ENCODE results near the gene F7.
"Not testable (repeated sequence)": the region's sequence is repeated elsewhere in the genome, so short reads cannot be mapped to it uniquely, and the experiment has no call there.

F7 gene

DNA sequence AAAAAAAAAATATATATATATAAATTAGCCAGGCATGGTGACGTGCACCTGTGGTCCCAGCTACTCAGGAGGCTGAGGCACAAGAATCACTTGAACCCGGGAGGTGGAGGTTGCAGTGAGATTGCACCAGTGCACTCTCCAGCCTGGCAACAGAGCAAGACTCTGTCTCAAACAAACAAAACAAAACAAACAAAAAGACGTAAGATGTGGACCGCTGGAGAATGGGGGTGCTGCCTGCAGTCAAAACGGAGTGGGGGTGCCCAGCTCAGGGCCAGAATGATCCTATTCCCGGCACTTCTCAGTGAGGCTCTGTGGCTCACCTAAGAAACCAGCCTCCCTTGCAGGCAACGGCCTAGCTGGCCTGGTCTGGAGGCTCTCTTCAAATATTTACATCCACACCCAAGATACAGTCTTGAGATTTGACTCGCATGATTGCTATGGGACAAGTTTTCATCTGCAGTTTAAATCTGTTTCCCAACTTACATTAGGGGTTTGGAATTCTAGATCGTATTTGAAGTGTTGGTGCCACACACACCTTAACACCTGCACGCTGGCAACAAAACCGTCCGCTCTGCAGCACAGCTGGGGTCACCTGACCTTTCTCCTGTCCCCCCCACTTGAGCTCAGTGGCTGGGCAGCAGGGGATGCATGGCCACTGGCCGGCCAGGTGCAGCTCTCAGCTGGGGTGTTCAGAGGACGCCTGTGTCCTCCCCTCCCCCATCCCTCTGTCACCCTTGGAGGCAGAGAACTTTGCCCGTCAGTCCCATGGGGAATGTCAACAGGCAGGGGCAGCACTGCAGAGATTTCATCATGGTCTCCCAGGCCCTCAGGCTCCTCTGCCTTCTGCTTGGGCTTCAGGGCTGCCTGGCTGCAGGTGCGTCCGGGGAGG, at the start of gene F7:
F7 (plus strand) TSS at position 760 of the 889 bp plus-strand sequence; CDS start at position 811, 51 bp downstream.
- no peak for DNase-seq

DNA sequence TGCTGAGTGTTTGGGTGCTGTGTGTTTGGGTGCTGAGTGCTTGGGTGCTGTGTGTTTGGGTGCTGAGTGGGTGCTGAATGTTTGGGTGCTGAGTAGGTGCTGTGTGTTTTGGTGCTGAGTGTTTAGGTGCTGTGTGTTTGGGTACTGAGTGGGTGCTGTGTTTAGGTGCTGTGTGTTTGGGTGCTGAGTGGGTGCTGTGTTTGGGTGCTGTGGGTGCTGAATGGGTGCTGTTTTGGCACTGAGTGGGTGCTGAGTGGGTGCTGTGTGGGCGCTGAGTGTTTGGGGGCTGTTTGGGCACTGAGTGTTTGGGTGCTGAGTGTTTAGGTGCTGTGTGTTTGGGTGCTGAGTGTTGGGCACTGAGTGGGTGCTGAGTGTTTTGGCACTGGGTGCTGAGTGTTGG, 48.5 kb upstream of the F7 start:
- no peak for DNase-seq

DNA sequence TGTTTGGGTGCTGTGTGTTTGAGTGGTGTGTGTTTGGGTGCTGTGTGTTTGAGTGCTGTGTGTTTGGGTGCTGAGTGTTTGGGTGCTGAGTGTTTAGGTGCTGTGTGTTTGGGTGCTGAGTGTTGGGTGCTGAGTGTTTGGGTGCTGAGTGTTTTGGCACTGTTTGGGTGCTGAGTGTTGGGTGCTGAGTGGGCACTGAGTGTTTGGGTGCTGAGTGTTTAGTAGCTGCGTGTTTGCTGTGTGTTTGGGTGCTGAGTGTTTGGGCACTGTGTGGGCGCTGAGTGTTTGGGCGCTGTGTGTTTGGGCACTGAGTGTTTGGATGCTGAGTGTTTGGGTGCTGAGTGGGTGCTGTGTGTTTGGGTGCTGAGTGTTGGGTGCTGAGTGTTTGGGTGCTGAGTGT, 48.0 kb upstream of the F7 start:
- DNase-seq: not testable (repeated sequence)

DNA sequence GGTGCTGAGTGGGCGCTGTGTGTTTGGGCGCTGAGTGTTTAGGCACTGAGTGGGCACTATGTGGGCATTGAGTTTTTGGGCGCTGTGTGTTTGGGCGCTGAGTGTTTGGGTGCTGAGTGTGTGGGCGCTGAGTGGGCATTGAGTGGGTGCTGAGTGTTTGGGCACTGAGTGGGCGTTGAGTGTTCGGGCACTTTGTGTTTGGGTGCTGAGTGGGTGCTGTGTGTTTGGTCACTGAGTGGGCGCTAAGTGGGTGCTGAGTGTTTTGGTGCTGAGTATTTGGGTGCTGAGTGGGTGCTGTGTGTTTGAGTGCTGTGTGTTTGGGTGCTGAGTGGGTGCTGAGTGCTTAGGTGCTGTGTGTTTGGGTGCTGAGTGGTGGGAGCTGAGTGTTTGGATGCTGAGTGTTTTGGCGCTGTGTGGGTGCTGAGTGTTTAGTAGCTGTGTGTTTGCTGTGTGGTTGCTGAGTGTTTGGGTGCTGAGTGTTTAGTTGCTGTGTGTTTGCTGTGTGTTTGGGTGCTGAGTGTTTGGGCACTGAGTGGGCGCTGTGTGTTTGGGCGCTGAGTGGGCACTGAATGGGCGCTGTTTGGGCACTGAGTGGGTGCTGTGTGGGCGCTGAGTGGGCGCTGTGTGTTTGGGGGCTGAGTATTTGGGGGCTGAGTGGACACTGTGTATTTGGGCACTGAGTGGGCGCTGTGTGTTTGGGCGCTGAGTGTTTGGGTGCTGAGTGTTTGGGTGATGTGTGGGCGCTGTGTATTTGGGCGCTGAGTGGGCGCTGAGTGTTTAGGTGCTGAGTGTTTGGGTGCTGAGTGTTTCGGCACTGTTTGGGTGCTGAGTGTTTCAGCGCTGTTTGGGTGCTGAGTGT, 47.2 kb upstream of the F7 start:
- no peak for DNase-seq

DNA sequence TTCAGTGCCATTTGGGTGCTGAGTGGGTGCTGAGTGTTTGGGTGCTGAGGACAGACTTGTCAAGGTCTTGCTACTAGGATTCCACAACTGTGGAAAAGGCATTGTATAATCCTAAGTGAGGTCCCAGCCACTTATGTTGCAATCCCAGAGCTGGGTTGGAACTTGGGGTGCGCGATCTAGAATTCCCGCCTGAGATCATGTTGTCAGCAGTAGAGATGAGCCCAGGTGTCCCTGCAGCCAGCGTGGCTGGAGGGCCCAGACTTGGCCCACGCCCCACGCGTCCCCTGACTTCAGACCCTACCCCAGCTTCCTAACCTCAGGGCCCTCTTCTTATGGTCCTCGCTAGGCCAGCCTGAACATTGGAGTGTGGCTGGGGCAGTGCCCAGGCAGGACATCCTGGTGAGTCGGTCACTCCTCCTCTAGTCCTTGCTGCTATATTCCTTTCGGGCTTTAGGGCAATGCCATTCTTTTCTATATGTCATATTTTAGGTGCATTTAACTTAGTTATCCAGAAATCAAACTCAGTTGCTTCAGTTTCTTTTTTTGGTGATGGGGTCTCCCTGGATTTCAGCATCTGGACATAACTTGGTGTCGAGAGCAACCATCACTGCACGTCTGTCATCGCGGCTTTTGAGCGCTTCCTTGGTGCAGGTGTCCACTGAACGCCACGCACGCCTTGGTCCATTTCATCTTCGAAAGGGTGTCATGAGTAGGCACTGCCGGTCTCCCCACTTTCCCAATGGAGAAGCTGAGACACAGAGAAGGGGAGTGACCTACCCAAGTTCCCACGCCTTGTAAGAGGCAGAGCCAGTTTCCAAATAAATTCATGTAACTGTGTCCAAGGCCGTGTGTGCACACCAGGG, 46.4 kb upstream of the F7 start:
- DNase-seq: no peak

DNA sequence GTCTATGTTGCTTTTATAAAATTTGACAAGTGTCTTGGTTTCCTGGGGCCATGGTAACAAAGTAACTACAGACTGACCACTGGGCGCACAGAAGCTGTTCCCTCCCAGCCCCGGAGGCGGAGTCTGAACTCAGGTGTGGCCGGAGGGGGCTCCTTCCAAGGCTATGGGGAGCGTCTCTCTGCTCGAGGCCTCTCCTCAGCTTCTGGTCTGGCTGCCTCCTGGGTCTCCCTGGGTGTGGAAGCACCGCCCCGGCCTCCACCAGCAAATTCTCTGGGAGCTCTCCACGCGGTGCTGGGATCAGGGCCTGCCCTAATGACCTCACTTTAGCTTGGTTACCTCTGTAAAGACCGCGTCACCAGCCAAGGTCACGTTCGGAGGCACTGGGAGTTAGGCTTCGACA, 45.7 kb upstream of the F7 start:
- no peak for DNase-seq

DNA sequence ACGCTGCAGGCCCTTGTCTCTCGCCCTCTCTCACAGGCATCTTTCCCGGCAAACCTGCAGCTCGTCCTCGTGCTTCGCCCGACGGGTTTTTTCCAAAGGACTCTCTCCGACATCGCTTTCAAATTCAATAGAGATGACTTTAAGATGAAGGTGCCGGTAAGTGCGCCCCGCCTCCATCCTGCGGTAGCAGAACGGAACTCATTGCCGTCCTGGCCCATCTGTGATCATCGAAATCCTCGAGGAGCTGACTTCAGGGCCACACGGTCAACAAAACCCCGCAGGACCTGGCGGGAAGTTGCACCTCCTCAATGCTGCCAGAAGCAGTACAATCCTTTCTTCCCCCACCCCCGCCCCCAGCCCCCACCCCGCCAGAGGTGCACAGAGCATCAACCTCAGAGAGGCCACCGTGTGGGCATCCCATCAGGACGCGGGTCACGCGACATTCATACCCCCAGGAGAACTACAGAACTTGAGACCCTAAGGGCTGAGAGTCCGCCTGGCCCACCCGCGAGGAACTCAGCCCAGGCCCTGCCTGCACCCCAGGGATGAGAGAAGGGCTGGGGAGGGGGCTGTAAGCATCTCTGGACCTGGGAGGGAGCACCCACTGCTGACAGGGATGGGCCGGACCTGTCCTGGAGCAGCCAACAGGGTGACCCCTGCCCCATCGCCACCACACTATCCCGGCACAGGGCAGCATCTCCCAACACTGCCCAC, 44.9 kb upstream of the F7 start:
- no peak for DNase-seq

DNA sequence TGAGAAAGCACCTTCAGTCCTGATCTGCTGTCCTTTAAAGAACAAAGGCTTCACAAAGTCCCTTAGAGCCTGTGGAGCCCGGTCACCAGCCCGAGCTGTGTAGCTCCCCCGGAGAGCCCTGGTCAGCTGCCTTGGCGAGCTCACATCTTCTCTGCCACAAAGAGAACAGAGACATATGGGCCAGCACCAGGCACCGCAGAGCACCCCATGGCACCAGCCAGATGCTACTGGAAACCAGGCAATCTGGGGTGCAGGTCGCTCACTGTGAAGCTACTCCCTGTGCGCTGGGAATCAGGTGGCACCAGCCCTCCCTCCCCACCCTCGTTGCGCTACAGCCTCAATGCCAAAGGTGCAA, 44.3 kb upstream of the F7 start:
- DNase-seq: no peak

DNA sequence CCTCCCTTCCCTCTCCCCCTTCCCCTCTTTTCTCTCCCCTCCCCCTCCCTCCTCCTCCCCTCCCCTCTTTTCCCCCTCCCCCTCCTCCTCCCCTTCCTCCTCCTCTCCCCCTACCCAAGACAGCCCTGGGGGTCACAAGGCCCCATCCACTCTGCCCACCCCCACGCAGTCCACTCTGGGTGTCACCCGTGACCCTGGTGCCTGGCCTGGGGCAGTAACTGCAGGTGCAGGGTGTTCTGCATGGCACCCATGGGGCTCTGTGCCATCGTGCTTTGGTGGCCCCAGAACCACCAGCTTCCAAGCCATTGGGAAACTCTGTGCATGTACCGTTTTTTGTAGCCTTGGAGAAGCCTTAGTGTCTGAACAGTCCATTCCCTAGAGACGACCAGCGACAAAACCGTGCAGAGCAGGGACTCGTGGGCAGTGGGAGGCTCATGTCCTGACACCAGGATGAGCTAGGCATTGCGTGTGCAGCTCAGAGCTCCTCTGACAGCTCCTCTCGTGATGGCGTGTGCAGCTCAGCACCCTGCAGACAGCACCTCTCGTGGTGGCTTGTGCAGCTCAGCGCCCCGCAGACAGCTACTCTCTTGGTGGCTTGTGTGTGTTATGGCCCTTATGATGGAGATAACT, 43.7 kb upstream of the F7 start:
- no peak for DNase-seq

DNA sequence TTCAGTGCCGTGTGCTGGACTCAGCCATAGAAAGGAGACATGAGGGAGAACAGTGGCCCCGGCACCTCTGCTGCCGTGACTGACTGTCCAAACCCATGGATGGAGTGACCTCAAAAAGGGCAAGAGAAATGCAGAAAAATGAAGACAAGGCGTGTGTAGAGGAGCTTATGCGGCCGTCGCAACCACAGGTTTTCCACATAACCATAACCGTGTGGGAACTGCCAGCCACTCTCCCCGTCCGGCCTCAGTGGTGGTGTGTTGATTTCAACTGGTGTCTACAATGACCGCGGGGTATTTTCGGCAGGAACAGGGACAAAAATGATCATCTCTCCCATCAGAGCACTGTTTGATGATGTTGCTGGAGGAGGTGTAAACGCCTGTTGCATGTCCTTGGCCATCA, 42.9 kb upstream of the F7 start:
- DNase-seq: no peak

DNA sequence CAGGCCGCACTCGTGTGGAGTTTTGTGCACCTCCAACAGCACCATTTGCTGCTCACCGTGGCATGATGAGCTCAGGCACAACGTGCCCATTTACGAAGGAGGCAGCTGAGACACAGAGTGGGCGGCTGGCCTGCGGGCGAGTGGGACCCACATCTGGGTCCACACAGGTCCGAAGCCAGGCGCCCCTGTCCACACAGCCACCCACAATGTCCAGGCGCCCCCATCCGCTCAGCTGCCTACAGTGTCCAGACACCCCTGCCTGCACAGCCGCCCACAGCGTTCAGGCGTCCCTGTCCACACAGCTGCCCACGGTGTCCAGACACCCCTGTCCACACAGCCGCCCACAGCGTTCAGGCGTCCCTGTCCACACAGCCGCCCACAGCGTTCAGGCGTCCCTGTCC, 42.5 kb upstream of the F7 start:
- DNase-seq: no peak

DNA sequence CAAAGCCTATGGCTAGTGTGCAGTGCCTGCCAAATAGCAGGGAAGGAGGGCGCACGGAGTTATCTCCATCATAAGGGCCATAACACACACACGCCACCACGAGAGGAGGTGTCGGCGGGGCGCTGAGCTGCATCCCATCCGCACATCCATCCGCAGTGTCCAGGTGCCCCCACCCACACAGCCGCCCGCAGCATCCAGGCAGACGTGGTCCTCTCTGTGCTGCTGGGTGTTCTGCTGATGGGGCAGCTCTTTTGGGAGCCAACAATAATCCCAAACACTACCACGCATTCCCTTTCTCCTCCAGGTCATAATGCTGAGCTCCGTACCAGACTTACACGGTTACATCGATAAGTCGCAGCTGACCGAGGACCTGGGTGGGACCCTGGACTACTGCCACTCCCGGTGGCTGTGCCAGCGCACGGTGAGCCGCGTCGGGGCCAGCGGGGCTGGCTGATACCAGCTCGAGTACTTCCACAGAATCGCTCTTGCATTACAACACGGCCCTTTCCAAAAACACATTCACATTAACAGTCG, 41.5 kb upstream of the F7 start:
- DNase-seq: no peak

DNA sequence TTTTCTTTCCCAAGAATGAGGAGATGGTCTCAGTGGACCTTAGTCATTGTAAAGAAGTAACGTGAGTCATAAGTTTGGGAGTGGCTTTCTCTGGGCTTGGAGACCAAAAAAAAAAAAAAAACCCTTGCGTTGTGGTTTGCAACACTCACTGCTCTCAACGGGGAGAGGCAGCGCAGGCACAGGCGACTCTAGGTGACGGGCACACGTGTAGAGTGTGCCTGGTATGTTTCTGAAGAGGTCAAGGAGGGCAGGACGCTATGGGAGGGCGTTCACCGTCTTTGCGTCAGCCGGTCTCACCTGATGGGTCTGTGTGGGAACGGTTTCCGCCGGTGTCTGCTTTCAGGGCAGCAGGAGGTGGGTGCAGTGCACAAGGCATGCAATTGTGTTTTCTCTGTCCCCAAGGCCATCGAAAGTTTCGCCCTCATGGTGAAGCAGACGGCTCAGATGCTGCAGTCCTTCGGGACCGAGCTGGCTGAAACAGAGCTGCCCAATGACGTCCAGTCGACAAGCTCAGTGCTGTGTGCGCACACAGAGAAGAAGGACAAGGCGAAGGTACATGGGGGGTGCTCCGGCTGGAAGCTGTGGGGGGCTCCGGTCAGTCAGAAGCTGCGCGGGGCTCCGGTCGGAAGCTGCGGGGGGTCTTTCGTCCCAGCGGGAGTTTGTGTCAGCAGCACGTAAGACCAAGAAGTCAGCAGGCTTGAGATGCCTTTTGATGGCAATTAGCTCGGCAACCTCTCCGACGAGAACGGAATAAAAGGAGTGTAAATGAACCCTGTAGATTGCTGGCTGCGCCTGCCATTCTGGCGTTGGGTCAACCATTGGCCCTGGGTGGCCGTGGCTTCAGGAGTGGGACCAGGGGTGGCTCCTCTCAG, 40.8 kb upstream of the F7 start:
- no peak for DNase-seq

DNA sequence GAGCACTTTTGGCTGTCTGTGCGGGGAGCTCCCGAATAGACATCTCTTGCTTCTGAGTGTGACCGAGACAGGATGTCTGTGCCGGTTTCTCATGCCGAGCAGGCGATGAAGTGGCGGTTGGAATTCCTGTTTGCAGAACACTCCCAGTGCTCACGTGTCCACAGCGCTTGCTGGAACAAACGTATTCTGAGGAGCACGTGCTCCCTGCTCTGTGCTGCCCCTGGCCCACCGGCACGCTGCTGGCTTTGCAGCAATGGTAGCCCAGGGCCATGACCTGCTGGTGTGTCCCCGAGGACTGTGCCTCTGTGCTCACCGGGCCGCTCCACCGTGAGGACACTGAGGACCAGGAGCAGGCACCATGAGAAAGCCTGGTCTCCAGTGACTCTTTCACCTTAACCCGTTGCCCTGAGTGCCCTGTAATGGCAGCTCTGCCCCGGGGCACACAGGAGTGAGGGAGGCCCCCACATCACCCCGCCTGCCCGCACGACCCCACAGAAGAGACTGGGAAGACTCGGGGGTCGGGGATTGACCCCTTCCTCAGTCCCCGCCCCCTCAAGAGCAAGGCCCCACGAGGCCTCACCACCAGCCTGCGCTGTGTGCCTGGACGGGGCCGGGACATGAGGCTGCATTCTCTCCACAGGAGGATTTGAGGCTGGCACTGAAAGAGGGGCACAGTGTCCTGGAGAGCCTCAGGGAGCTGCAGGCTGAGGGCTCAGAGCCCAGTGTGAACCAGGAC, 40.0 kb upstream of the F7 start:
- no peak for DNase-seq

DNA sequence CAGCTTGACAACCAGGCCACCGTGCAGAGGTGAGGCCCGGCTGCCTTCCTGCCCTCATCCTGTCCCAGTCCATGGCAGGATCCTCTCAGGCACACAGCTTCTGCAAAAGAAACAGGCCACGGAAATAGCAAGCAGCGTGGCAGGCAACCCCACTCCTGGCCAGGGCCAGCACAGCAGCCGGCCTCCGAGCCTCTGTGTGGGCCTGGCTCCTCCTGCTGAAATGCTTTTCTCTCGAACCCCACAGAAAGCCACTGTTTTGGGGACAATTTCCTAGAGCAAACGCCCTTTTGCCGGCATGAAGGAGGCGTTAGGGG, 39.5 kb upstream of the F7 start:
- DNase-seq: no peak

DNA sequence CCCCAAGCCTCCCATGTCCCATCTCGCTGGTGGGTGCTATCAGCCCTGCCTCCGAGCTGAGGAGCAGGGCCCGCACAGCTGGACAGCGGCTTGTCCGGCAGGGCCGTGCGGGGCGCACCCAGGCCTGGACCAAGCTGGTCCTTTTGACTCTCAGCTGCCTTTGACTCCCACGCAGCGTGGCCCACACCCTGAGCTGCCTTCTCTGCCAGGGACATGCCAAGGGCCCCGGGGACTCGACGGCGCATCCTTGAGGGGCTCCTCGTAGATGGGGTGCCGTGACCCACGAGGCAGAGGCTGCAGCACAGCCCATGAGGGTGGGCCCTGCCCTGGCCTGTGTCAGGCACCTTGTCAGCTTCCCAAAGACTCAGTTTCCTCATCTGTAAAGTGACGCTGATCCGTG, 38.8 kb upstream of the F7 start:
- DNase-seq: no peak

DNA sequence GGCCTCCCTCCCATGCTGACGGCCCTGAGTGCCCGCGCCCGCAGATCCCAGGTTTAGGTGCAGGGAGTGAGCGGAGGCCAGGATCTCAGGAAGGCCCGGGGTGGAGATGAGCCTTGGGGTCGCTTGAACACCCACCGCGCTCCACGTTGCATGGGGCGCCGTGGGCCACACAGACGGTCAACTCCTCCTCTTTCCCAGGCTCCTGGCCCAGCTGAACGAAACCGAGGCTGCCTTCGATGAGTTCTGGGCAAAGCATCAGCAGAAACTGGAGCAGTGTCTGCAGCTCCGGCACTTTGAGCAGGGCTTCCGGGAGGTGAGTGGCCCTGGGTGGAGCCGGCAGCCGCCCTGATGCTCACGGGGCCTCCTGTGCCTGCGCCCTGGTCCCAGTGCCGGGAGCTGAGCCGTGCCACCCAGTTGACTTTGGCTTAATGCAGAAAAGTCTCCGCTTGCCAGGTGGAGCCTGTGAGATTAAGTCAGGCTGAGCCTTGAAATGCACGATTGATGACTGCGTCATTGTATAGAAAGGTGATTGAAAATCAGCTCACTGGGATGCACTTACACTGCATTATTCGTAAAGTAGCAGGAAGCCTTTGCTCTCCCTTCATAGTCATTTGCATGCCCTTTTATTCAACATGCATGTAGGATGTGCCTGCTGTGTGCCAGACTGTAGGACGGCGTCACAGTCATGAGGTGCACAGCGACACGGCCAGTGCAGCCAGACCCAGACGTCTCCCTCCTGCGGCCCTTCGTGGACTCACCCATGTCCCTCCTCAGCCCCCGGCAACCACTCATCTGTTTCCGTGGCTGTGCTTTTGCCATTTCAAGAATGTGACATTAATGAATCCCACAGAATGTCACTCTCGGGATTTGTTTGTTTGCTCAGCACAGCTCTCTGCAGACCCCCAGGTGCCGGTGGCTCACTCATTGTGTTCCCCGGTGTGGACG, 35.5 kb upstream of the F7 start:
- no peak for DNase-seq

DNA sequence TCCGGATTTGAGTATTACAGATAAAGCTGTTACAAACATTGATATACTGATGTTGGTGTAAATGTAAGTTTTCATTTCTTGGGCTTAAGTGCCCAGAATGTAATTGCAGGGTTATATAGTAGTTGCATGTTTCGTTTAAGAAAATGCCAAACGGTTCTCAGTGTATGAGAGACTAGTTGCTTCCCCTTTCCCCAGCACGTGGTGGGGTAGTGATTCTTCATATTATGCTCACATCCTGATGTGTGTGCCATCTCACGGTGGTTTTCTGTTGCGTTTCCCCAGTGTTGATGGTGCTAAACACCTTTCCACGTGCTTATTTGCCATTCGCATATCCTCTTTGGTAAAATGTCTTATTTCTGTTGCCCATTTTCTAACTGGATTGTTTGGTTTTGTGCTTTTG, 34.7 kb upstream of the F7 start:
- no peak for DNase-seq

DNA sequence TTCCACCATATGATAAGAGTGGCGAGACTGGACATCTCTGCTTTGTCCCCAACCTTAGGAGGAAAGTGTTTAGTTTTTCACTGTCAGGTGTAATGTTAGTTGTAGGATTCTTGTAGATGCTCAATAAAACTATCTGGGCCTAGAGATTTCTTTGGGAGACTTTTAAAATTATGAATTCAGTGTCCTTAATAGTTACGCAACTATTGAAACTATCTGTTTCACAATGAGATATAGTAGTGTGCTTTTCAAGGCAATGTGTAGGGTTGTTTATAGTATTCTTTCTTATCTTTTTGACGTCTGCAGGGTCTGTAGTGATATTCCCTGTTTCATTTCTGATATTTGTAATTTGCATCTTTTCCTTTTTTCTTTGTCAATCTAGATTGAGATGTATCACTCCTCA, 33.2 kb upstream of the F7 start:
- DNase-seq: no peak
